B cell (primary cell): Measurements from ENCODE around the gene PPL.

Source experiments
- CTCF ChIP-seq: fragments of 200-600 bp; IDR thresholded peaks from one replicate; pipeline ENCODE4 v1.8.0; 2022; ENCODE audit warnings: antibody characterized with exemption, mild to moderate bottlenecking
- EZH2 ChIP-seq: IDR thresholded peaks from 2 replicates; pipeline ENCODE4 v1.6.1; 2012; ENCODE audit warnings: borderline replicate concordance, low read depth, mild to moderate bottlenecking, moderate library complexity, low read length; ENCODE audit not compliant: insufficient read depth, poor library complexity, severe bottlenecking

- TF ChIP-seq CTCF (no peak), EZH2 (no peak)
Measured at GRCh38 chr16:4886151-4886550, 50.8 kb downstream of the PPL start.
